22Rv1 (cell line): Measurements from ENCODE around the gene ZNF407.
"Not testable (repeated sequence)": the region's sequence is repeated elsewhere in the genome, so short reads cannot be mapped to it uniquely, and the experiment has no call there.

Source experiments
- CTCF ChIP-seq: fragments of 450-650 bp; IDR thresholded peaks from 2 replicates; pipeline ENCODE4 v1.5.1; 2017; ENCODE audit warnings: mild to moderate bottlenecking
- ZFX ChIP-seq: fragments of 450-650 bp; IDR thresholded peaks from 2 replicates; pipeline ENCODE4 v1.6.1; 2017; ENCODE audit warnings: antibody characterized with exemption, borderline replicate concordance

- TF ChIP-seq CTCF, ZFX: not testable (repeated sequence)
Measured at GRCh38 chr18:75104029-75104428, 506.4 kb downstream of the ZNF407 start.
